Measurements from ENCODE around the gene RPH3AL.

RPH3AL gene, protein sequence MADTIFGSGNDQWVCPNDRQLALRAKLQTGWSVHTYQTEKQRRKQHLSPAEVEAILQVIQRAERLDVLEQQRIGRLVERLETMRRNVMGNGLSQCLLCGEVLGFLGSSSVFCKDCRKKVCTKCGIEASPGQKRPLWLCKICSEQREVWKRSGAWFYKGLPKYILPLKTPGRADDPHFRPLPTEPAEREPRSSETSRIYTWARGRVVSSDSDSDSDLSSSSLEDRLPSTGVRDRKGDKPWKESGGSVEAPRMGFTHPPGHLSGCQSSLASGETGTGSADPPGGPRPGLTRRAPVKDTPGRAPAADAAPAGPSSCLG

DNA sequence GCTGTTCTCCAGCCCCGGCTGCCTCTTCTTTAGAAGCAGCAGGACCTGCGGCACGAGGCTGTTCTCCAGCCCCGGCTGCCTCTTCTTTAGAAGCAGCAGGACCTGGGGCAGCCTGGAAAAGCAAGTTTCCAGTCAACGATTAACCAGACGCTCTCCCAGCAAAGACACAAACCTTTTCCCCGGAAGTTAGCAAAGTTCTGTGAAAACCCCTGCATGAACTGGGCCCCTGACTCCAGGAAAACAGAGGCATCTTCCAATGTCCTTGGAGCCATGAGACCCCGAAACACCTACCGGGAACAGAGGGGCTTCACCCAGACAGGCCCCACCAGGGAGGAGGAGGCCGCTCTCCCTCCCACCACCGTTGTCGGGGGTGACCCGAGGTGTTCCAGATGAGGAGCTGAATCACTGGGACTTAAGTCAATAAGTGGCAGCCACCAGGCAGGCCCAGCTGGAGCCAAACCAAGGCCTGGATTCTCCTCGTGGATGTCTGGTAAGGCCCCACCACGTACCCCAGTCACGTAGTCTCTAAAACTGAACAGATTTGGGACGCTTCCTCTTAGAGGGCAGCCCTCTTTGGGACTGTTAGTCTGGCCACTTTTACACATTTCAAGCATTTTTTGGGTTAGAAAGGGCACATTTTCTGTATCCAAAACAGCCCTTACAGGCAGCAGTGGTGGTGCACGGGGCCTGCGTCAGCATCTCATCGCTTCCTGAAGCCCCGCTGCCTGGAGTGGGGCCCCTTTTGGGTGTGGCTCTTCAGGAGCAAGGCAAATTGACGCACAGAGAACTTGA, at the start of gene RPH3AL:
Gene RPH3AL (minus strand): TSS at position 387 of the 792 bp plus-strand sequence. CDS start 25,264 bp downstream, outside the sequence.
- DNase-seq: peak; percentile 6

DNA sequence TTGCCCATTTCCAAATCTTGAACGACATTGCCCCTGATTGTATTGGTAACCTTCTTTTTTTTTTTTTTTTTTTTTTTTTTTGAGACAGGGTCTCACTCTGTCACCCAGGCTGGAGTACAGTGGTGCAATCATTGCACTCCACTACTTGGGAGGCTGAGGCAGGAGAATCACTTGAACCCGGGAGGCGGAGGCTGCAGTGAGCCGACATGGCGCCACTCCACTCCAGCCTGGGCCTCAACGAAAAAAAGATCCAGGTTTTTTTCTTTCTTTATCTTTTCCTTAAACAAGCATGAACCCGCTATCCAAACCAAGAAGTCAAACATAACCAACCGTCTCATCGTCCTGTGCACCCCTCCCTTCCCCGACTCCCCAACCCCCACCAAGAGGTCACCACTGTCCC, 47.6 kb upstream of the RPH3AL start:
- DNase-seq: no peak

DNA sequence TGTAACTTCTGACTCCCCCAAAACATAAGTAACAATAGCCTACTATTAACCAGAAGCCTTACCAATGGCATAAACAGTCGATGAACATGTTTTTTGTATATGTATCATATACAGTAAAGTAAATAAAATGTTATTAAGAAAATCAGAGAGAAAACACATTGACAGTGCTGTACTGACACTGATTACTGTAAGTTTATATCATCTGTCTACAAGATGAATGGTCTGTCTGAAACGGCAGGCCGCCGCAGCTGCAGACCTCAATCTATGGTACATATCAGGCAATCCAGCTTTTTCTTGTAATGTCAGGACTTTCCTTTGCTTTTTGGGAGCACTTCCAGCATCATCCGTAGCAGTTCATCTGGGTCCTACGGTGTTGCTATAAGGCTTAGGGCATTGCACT, 44.2 kb upstream of the RPH3AL start:
- DNase-seq: no peak

- no peak for DNase-seq
Observed at GRCh38 chr17:395974-396373, 43.4 kb upstream of the RPH3AL start.

- DNase-seq: no peak
Observed at GRCh38 chr17:395179-395578, 42.6 kb upstream of the RPH3AL start.

- no peak for DNase-seq
Observed at GRCh38 chr17:394718-395095, 42.1 kb upstream of the RPH3AL start.

DNA sequence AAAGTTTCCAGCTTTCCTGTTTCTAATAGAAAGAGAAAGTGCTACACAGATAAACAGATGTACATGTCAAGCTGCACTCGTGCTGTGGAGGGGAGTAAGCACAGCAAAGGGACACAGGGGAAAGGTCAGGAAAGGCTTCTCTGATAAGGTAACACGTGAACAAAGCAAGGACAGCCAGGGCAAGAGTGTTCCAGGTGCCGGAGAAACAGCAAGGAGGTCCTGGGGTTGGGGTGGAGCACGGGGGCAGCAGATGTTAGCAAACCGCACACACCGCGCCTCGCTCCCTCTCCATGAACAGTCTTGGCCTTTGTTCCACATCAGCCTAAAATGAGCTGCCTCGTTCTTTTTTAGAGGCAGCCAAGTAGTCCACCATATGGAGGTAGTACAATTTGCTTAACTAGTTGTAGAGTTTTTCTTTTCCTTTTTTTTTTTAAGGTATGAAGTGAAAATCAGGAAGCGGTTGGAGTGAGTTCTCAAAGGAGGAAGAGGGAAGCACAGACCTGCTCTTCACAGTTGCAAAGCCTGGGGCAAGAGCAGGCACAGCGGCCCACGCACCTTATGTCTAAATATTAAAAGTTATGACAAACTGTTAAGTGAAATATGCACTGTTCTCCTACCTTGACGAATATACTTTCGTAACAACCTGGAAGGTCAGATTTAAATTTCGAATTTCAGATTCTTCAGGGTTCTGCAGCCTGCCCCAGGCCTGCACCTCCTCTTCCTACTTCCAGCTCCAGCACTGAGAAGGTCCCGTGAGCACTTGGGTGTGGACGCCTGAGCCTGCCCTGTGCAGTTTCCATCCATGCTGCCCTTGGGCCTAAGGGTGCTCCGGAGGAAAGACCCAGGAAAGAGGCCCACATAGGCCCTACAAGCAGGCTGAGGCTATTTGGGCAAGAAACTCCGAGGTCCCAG, 41.5 kb upstream of the RPH3AL start:
- DNase-seq: no peak

DNA sequence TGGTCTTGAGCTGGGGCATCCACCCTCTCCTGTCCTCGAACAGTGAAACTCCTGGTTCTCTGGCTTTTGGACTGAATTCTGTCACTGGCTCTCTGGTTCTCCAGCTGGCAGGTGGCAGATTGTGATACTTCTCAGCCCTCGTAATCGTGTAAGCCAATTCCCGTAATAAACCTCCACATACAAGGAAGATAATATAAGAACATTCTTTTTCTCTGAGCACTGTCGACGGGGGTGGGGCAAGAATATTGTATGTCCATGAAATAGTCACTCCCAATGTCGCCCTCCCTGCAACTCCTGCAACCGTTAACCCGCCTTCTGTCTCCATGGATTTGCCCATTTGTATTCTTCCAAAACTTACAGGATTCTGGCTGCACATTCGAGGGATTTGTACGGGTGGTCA, 39.2 kb upstream of the RPH3AL start:
- DNase-seq: no peak

GRCh38 chr17:390025-390424, 37.4 kb upstream of the RPH3AL start:
- DNase-seq: no peak

DNA sequence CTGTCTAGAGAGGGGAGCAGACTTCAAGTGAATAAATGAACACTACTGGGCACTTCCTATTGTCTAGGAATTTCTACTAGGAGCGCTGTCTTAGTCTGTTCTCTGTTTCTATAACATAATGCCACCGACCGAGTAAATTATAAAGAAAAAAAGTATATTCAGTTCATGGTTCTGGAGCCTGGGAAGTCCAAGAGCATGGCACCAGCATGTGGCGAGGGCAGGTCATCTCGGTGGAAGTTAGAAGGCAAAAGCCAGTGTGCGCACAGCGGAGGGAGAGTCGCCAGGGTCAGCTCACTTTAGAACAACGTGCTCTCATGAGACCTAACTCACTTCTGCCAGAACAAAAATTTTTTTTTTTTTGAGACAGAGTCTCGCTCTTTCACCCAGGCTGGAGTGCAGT, 35.5 kb upstream of the RPH3AL start:
- no peak for DNase-seq

DNA sequence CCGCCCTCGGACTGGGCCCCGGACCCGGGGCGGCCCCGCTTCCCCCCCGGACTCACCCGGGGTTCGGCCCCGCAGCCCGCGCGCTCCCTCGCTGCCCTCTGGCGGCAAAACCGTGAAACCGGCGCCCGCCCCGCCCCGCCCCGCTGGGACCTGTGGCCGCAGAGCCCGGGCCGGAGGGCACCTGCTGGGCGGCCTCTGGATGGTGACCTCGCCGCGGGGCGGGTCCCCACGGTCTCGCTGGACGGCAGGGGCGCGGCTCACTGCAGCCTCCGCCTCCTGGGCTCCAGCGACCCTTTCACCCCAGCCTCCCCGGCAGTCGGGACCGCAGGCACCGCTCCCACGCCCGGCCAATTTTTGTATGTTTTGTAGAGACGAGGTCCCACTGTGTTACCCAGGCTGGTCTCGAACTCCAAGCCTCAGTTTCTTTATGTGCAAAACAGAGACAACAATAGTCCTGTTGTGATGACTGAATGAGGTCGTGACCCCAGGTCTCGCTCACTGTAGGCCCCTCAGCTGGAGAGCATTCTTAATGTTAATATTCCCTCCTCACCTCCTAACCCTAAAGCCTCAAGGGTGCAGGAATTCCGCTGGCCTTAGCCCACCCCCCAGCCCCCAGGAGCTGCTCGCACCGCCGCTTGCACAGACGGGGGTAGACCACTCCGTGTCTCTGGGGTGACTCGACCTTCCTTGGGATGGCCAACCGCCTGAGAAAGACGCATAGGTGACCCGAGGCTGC, 33.7 kb upstream of the RPH3AL start:
- peak; percentile 52 for DNase-seq

- DNase-seq: no peak
Observed at GRCh38 chr17:385836-386140, 33.2 kb upstream of the RPH3AL start.

DNA sequence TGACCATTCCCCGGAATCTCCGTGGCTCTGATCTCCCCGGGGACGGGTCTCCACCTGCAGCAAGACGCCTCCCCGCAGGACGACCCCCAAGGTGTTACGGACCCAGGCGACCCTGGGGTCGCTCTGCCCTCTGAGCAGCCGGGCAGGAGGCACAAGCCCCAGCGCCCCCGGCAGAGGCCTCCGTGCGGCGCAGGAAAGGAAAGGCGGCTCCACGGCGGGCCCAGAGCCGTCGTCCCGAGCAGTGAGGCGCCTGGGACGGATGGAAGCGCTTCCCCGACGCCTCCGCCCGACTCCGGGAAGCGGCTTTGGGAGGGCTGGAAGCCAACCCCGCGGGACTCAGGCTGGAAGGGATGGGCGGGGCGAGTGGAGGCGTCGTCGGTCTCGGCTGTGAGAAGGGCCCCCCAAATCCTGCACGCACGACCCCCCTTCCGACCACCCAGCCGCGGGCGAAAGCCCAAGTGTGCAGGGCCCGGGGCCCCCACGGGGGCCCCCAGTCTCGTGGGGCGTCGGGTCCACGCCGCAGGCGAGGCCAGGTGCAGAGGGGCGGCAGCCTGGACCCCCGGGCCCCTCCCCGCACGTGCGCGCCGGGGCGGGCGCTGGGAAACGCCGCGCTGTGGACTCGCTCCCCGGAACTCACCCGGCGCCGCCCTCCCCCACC, 32.7 kb upstream of the RPH3AL start:
- DNase-seq: peak; percentile 15

GRCh38 chr17:384622-385177, 32.1 kb upstream of the RPH3AL start:
- DNase-seq: no peak

DNA sequence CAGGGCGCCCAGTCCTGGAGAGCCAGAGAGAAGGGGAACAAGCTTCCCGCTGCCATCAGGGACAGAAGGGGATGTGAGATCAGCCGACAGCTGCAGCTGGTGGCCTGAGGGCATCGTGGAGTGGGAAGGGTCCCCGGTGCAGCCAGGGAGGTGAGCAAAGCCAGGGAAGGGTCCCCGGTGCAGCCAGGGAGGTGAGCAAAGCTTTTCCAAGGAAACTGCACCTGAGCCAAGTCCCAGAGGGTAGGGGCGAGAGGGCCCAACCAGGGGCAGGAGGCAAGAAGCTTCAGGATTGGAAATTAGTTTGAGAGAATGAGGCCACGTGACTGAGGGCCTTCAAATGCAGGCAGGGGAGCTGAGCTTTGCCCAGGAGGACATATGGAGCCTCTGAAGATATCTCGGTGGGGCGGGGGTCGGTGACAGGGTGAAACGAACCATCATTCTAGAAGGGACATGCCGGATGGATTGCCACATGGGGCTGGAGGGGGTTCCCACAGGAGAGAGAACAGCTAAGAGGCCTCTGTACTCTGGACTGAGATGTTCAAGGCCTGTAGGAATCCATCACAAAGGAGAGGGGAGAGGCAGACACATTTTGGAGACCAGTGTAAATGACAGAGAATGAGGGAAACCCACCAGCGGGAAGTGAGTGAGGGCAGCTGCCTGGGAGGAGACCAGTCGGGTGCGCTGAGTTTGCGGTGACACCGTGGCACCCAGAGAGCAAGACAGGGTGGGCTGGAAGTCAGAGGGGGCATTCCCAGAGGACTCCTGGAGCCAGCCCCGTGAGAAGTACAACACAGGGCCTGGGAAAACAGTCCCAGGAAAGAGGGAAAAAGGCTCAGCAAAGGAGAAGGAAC, 31.4 kb upstream of the RPH3AL start:
- no peak for DNase-seq

GRCh38 chr17:382644-383533, 30.3 kb upstream of the RPH3AL start:
- peak; percentile 64 for DNase-seq

- no peak for DNase-seq
Observed at GRCh38 chr17:381941-382643, 29.5 kb upstream of the RPH3AL start.

DNA sequence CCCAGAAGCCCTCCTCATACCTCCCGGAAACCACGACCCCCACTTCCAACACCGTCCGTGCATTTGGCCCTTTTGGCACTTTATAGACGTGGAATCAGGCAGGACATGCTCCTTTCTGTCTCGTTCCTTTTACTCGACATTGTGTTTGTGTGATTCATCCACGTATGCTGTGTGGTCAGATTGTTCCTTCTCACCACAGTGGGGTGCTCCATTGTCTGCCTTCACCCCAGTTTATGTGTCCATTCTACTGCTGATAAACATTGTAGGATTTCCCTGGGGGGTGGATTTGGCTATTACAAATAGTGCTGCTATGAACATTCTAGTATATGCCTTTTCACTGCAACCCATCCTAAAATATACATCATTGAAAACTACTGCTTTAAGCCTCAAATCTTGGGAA, 28.9 kb upstream of the RPH3AL start:
- no peak for DNase-seq
